IPS-20b (cell line): Measurements from ENCODE around the gene GALNT7.

ENCODE experiments used
- H3K27ac ChIP-seq: one replicate; pipeline ENCODE4 v1.5.1; 2013; ENCODE audit warnings: low read length
- H3K27me3 ChIP-seq: 2 replicates; pipeline ENCODE4 v1.6.1; 2013; ENCODE audit warnings: mild to moderate bottlenecking, low read length, inconsistent platforms; ENCODE audit not compliant: insufficient read depth
- H3K36me3 ChIP-seq: 2 replicates; pipeline ENCODE4 v1.6.1; 2013; ENCODE audit warnings: low read depth, mild to moderate bottlenecking, inconsistent platforms, low read length, moderate library complexity; ENCODE audit not compliant: insufficient read depth
- H3K4me1 ChIP-seq: 2 replicates; pipeline ENCODE4 v1.6.1; 2013; ENCODE audit warnings: mild to moderate bottlenecking, control low read depth, inconsistent platforms, low read length, moderate library complexity; ENCODE audit not compliant: insufficient read depth
- H3K4me3 ChIP-seq: 2 replicates; pipeline ENCODE4 v1.5.1; 2013; ENCODE audit warnings: mild to moderate bottlenecking, low read length, inconsistent platforms
- H3K9ac ChIP-seq: 2 replicates; pipeline ENCODE4 v1.6.1; 2013; ENCODE audit warnings: low read depth, mild to moderate bottlenecking, inconsistent platforms, low read length, moderate library complexity
- H3K9me3 ChIP-seq: 2 replicates; pipeline ENCODE4 v1.6.1; 2013; ENCODE audit warnings: mild to moderate bottlenecking, low read depth, low read length, inconsistent platforms; ENCODE audit not compliant: insufficient read depth

GALNT7 gene

GRCh38 chr4:173288296-173288695 is 119.7 kb downstream of the GALNT7 start:
- H3K36me3 ChIP-seq = peaks cover 19% of the 10 kb centered on the region
- no peak overlapping the region for H3K27ac ChIP-seq
- no peak overlapping the region for H3K9ac ChIP-seq
- peaks cover 41% of the 10 kb centered on the region for H3K9me3 ChIP-seq
- H3K4me3 ChIP-seq = no peak overlapping the region
- no peaks in the 10 kb centered on the region for H3K4me1 ChIP-seq
- H3K27me3 ChIP-seq = no peaks in the 10 kb centered on the region

GRCh38 chr4:173288698-173289352 is 120.2 kb downstream of the GALNT7 start:
- Histone ChIP-seq H3K4me1 (no peaks in the 10 kb centered on the region), H3K27me3 (no peaks in the 10 kb centered on the region), H3K36me3 (peaks cover 22% of the 10 kb centered on the region), H3K27ac (no peak overlapping the region), H3K9ac (no peak overlapping the region), H3K4me3 (no peak overlapping the region), H3K9me3 (peaks cover 38% of the 10 kb centered on the region)

GRCh38 chr4:173289353-173289727 is 120.7 kb downstream of the GALNT7 start:
- Histone ChIP-seq H3K36me3 (peaks cover 22% of the 10 kb centered on the region), H3K27me3 (no peaks in the 10 kb centered on the region), H3K9ac (no peak overlapping the region), H3K9me3 (peaks cover 32% of the 10 kb centered on the region), H3K27ac (no peak overlapping the region), H3K4me3 (no peak overlapping the region), H3K4me1 (no peaks in the 10 kb centered on the region)

- no peak overlapping the region for H3K27ac ChIP-seq
- no peak overlapping the region for H3K9ac ChIP-seq
- H3K4me3 ChIP-seq = no peak overlapping the region
- H3K9me3 ChIP-seq = peaks cover 9% of the 10 kb centered on the region
- no peaks in the 10 kb centered on the region for H3K27me3 ChIP-seq
- H3K36me3 ChIP-seq = peaks cover 22% of the 10 kb centered on the region; the same call in 1 of the 2 replicates
- H3K4me1 ChIP-seq = no peaks in the 10 kb centered on the region
Observed at GRCh38 chr4:173291899-173292298, 123.3 kb downstream of the GALNT7 start.

- Histone ChIP-seq H3K4me3 (no peak overlapping the region), H3K9ac (no peak overlapping the region), H3K27me3 (no peaks in the 10 kb centered on the region), H3K4me1 (no peaks in the 10 kb centered on the region), H3K9me3 (no peaks in the 10 kb centered on the region), H3K36me3 (peaks cover 40% of the 10 kb centered on the region), H3K27ac (no peak overlapping the region)
Observed at GRCh38 chr4:173293663-173294062, 125.1 kb downstream of the GALNT7 start.

GRCh38 chr4:173294444-173294843 is 125.8 kb downstream of the GALNT7 start:
- no peak overlapping the region for H3K27ac ChIP-seq
- peaks cover 41% of the 10 kb centered on the region for H3K36me3 ChIP-seq
- no peaks in the 10 kb centered on the region for H3K4me1 ChIP-seq

GRCh38 chr4:173301518-173302201 is 133.0 kb downstream of the GALNT7 start:
- H3K4me1 ChIP-seq = no peaks in the 10 kb centered on the region; the same call in 1 of the 2 replicates
- no peaks in the 10 kb centered on the region for H3K9me3 ChIP-seq
- peaks cover 56% of the 10 kb centered on the region for H3K36me3 ChIP-seq
- no peak overlapping the region for H3K27ac ChIP-seq
- H3K9ac ChIP-seq = no peak overlapping the region
- no peak overlapping the region for H3K4me3 ChIP-seq
- H3K27me3 ChIP-seq = no peaks in the 10 kb centered on the region

More at GRCh38 chr4:173294444-173294843, 125.8 kb downstream of the GALNT7 start:
- no peak overlapping the region for H3K9ac ChIP-seq
- H3K4me3 ChIP-seq = no peak overlapping the region
- H3K27me3 ChIP-seq = no peaks in the 10 kb centered on the region
- H3K9me3 ChIP-seq = no peaks in the 10 kb centered on the region

- Histone ChIP-seq H3K9ac (no peak overlapping the region), H3K4me3 (no peak overlapping the region), H3K27ac (no peak overlapping the region), H3K4me1 (no peaks in the 10 kb centered on the region), H3K36me3 (peaks cover 62% of the 10 kb centered on the region), H3K27me3 (no peaks in the 10 kb centered on the region), H3K9me3 (no peaks in the 10 kb centered on the region)
Observed at GRCh38 chr4:173307778-173308177, 139.2 kb downstream of the GALNT7 start.

- H3K36me3 ChIP-seq = peaks cover 62% of the 10 kb centered on the region
- no peak overlapping the region for H3K9ac ChIP-seq
- H3K4me1 ChIP-seq = no peaks in the 10 kb centered on the region
- H3K27me3 ChIP-seq = no peaks in the 10 kb centered on the region
- no peak overlapping the region for H3K4me3 ChIP-seq
- no peak overlapping the region for H3K27ac ChIP-seq
- H3K9me3 ChIP-seq = no peaks in the 10 kb centered on the region
Observed at GRCh38 chr4:173311368-173311767, 142.8 kb downstream of the GALNT7 start.

GRCh38 chr4:173314715-173315114 is 146.1 kb downstream of the GALNT7 start:
- Histone ChIP-seq H3K36me3 (peaks cover 76% of the 10 kb centered on the region), H3K9me3 (no peaks in the 10 kb centered on the region), H3K27me3 (no peaks in the 10 kb centered on the region)

GRCh38 chr4:173316060-173316459 is 147.4 kb downstream of the GALNT7 start:
- H3K9ac ChIP-seq = no peak overlapping the region
- peaks cover 17% of the 10 kb centered on the region for H3K4me1 ChIP-seq
- no peak overlapping the region for H3K4me3 ChIP-seq
- H3K9me3 ChIP-seq = no peaks in the 10 kb centered on the region
- no peaks in the 10 kb centered on the region for H3K27me3 ChIP-seq
- peaks cover 78% of the 10 kb centered on the region for H3K36me3 ChIP-seq
- no peak overlapping the region for H3K27ac ChIP-seq

More at GRCh38 chr4:173314715-173315114, 146.1 kb downstream of the GALNT7 start:
- Histone ChIP-seq H3K27ac (no peak overlapping the region), H3K4me1 (peaks cover 15% of the 10 kb centered on the region), H3K4me3 (no peak overlapping the region), H3K9ac (no peak overlapping the region)

GRCh38 chr4:173317004-173317403 is 148.4 kb downstream of the GALNT7 start:
- no peak overlapping the region for H3K9ac ChIP-seq
- no peaks in the 10 kb centered on the region for H3K27me3 ChIP-seq
- peaks cover 17% of the 10 kb centered on the region for H3K4me1 ChIP-seq
- H3K4me3 ChIP-seq = no peak overlapping the region
- peaks cover 79% of the 10 kb centered on the region for H3K36me3 ChIP-seq
- H3K9me3 ChIP-seq = no peaks in the 10 kb centered on the region
- H3K27ac ChIP-seq = no peak overlapping the region
